NCI-H446 treated with DMSO at 0.1 percent for 48 hours (cell line): Measurements from ENCODE around the gene RER1.

Experiments
- DNase-seq: peaks from one replicate; lab custom pipeline; 2025; lab: John Stamatoyannopoulos, UW

Gene RER1

DNA sequence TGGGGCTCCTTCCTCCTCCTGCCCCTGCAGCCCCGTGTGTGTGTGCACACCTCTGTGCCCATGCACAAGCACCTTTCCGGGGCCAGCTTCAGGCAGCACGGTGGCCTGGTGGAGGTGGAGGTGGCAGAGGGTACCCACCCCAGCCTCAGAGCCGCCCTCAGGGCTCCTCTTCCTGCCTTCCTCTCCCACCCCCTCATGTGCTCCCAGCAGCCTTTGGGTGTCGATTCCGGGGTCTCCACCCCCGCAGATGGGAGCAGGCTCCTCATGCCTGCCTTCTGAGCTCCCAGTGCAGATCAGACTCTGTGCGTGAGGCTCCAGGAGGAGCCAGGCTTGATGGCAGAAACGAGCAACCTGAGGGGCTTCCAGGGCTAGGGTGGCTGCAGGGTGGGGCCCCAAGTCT, 55.2 kb downstream of the RER1 start:
- no peak for DNase-seq

DNA sequence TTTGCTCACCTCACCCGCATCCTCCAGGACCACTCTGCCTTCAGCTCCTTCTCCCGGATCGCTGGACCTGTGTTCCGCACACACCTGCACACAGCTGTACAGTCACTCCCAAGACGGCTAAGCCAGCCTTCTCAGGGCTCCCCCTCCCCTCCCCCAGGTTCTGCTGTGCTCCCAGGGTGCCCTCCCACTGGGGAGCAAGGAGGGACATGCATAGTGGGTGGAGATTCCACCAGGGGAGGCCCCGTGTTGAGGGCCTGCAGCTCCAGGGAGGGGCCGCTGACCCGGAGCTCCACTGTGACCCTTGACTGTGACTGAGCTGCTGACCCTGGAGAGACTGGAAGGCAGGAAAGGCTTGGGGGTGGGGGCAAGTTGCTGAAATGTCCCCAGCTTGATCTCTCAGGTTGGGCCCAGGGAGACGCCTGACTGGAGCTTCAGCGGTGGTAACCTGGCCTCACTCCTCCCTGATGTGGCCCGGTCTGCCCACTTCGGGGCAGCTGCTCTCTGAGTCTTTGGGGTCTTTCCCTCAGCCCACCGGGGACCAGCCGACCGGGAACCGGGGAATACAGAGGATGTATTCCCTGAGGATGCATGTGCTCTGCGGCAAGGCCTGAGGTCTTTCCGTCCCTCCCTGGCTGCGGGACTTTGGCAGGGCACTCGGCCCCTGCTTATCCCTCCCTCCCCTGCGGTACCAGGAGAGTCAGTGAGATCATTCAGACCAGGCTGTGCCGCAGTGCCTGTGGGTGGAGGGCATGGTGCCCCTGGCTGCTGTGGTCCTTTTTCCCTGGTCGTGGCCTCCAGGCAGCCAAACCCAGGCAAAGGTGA, 55.8 kb downstream of the RER1 start:
- no peak for DNase-seq

DNA sequence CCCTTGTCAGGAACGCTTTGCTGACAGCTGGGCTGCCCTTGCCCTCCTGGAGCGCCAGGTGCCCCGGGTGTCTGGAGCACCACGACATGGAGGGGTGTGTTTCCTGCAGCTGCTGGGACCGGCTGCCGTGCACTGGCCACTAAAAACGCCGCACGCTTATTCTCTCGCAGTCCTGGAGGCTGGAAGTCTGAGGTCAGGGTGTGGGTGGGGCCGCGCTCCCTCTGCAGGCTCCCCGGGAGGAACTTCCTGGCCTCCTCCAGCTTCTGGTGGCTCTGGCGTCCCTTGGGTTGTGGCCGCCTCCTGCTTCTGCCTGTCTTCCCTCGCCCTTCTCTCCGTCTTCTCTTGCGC, 56.4 kb downstream of the RER1 start:
- DNase-seq, result no peak

DNA sequence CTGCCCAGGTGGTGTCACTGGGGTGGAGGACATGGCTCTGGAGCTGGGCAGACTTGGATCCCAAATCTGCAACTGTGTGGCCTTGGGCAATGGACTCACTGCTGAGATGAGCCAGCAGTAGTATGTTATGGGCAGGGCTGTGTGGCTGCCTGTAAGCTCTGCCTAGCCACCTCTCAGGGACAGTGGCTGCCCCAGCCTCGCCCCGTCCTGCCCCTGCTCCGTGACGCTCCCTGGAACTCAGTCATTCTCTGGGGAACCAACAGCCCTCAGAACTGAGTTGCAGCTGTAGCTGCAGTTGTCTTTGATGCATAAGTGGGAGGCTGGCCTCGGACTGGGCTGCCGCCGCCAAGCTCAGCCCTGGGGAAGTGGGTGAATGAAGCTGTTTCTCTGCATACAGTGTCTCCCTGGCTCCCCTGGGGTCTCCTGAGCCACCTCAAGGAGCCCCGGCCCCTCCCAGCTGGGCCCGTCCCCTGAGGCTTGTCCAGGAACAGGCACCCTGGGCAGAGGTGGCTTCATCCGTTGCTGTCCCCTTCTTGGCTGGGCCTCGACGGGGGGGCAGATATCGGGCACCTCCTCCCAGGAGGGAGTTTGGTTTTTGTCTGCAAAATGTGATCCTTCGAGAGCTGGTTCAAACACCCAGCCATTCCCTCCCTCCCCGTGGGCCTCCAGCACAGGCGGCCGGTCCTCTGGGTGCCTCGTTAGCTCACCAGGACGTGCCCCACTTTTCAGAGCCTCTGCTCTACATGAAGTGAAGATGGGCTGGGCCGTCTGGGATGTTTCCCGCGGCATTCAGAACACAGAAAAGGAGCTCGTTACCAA, 58.2 kb downstream of the RER1 start:
- DNase-seq, result no peak

DNA sequence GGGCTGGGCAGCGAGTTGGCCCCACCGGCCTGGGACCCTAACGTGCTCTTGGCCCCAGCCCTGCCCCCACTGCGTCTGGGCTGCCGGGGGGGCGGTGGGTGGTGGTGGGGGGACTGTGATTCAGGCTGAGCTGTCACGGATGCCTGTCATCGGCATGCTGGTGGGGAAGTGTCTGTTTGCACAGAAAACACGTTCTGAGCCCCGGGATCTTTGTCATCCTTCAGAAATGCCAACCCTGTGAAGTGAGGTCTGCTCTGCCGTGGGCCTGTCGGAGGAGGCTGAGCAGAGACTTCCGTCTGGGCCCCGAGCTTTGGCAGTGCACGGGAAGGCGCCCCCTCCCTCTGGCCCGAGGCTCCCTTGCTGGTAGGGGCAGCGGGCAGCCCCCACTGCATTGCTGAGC, 60.1 kb downstream of the RER1 start:
- no peak for DNase-seq

DNA sequence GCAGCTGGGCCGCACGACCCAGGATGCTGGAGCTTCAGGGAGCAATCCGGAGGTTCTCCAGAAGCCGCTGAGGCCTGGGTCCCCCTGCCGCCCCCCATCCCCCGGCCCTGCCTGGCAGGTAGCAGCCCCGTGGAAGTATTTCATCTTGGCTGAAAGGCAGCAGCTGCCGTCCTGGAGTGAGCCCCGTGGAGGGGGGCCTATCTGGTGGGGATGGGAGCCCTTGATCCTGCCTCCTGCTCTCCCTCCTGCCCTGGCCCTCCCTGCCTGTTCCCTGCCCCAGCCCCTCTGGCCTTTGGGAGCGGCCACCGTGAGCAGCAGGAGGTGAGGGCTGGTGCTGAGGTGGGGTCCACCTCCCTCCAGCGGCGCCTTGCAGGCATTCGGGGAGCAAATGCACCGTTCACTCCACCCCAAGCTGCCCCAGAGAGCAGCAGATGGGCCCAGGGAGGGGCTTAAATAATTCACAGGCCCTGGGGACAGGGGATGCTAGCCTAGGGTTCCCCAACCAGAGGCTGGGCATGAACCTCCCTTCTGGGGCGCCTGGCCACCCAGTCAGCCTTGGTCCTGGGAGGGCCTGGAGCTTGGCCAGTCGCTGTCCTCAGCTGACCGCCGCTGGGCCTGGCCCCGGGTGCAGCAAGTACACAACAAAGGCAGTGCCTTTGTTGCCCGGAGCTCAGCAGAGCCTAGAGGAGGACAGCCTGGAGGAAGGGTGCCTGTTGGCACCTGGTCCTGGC, 60.7 kb downstream of the RER1 start:
- DNase-seq, result no peak

DNA sequence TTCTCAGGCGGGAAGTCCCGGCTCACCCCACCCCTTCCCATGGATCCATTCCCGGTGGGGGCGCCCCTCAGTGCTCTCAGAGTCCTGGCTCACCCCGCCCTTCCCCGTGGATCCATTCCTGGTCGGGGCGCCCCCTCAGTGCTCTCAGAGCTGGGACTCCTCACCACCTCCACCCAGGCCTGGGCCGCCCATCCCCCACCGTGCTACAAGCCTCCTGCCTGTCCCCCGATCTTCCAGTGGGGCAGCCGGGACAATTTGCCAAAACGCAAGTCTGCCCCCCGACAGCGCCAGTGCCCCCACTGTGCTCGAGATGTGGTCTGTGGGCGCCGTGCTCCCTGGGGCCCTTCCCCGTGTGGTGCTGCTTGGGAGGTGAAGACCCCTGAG, 61.3 kb downstream of the RER1 start:
- DNase-seq, result no peak

DNA sequence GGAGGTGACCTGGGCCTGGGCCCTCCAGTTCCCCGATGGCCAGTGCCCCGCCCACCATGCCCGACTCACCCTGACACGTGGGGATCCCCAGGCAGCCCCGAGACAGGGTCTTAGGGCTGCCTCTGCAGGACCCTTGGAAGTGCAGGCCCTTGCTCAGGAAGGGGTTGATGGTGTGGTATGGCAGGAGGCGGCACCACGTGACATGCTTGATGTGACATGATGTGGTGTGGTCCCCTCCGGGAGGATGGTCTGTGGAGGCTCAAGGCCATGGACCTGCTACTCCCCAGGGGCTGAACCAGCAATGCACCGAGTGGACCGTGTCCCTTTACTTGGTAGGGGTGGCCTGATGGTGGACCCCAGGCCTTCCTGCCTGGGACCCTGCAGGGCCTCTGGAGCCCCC, 62.6 kb downstream of the RER1 start:
- DNase-seq, result no peak
